ENCODE measurements around the gene SPDYE8.
"Not testable (repeated sequence)": the region's sequence is repeated elsewhere in the genome, so short reads cannot be mapped to it uniquely, and the experiment has no call there.

The SPDYE8 gene

GRCh38 chr7:73029666-73030065 lies at the start of gene SPDYE8:
Gene SPDYE8 (minus strand): TSS chr7:73029766. CDS start chr7:73027966, 1,800 bp downstream.
- not testable (repeated sequence) for DNase-seq

- DNase-seq, result not testable (repeated sequence)
Measured at GRCh38 chr7:73057811-73058210, 28.2 kb upstream of the SPDYE8 start, which contains the start of gene SPDYE11. Gene SPDYE11 (minus strand): TSS chr7:73057911. CDS start chr7:73056111, 1,800 bp downstream.

- DNase-seq, result not testable (repeated sequence)
Measured at GRCh38 chr7:73006491-73006890, 23.1 kb downstream of the SPDYE8 start.

GRCh38 chr7:73005693-73006447 lies 23.7 kb downstream of the SPDYE8 start:
- not testable (repeated sequence) for DNase-seq

- not testable (repeated sequence) for DNase-seq
Measured at GRCh38 chr7:73005356-73005692, 24.2 kb downstream of the SPDYE8 start.

- DNase-seq, result not testable (repeated sequence)
Measured at GRCh38 chr7:72997887-72998468, 31.6 kb downstream of the SPDYE8 start.

GRCh38 chr7:72997447-72997846 lies 32.1 kb downstream of the SPDYE8 start:
- not testable (repeated sequence) for DNase-seq

GRCh38 chr7:72995484-72995883 lies 34.1 kb downstream of the SPDYE8 start:
- DNase-seq, result not testable (repeated sequence)

GRCh38 chr7:72990146-72990913 lies 39.2 kb downstream of the SPDYE8 start:
- DNase-seq, result not testable (repeated sequence)

- not testable (repeated sequence) for DNase-seq
Measured at GRCh38 chr7:72982084-72982483, 47.5 kb downstream of the SPDYE8 start.

- not testable (repeated sequence) for DNase-seq
Measured at GRCh38 chr7:72980382-72980781, 49.2 kb downstream of the SPDYE8 start.

- not testable (repeated sequence) for DNase-seq
Measured at GRCh38 chr7:72976434-72976833, 53.1 kb downstream of the SPDYE8 start.

- DNase-seq, result not testable (repeated sequence)
Measured at GRCh38 chr7:72975656-72976286, 53.8 kb downstream of the SPDYE8 start.

- DNase-seq, result not testable (repeated sequence)
Measured at GRCh38 chr7:72974781-72975180, 54.8 kb downstream of the SPDYE8 start.

GRCh38 chr7:72971505-72971904 lies 58.1 kb downstream of the SPDYE8 start:
- not testable (repeated sequence) for DNase-seq
